ENCODE data around the gene CLNK.

CLNK gene

GRCh38 chr4:10715696-10716095 lies 31.1 kb upstream of the CLNK start:
- no peak for TF ChIP-seq ZNF274 (IDR thresholded peaks at IDR 0.05; ENCODE audit: low read depth, low read length)

GRCh38 chr4:10715135-10715534 lies 30.6 kb upstream of the CLNK start:
- TF ChIP-seq ZNF274 (IDR thresholded peaks at IDR 0.05; ENCODE audit: low read depth, low read length): no peak
- no peak overlapping the region for H3K4me3 ChIP-seq (ENCODE audit: low read length)

More at GRCh38 chr4:10715696-10716095, 31.1 kb upstream of the CLNK start:
- H3K4me3 ChIP-seq (ENCODE audit: low read length): no peak overlapping the region

- H3K4me3 ChIP-seq (ENCODE audit: low read length): no peak overlapping the region
Measured at GRCh38 chr4:10713591-10713990, 29.0 kb upstream of the CLNK start.

GRCh38 chr4:10706236-10706635 lies 21.7 kb upstream of the CLNK start:
- H3K4me3 ChIP-seq (ENCODE audit: low read length): no peak overlapping the region
- TF ChIP-seq ZNF274 (IDR thresholded peaks at IDR 0.05; ENCODE audit: low read depth, low read length): no peak

More at GRCh38 chr4:10713591-10713990, 29.0 kb upstream of the CLNK start:
- TF ChIP-seq ZNF274 (IDR thresholded peaks at IDR 0.05; ENCODE audit: low read depth, low read length): no peak

GRCh38 chr4:10704430-10704810 lies 19.9 kb upstream of the CLNK start:
- no peak overlapping the region for H3K4me3 ChIP-seq (ENCODE audit: low read length)
- no peak for TF ChIP-seq ZNF274 (IDR thresholded peaks at IDR 0.05; ENCODE audit: low read depth, low read length)

- TF ChIP-seq ZNF274 (IDR thresholded peaks at IDR 0.05; ENCODE audit: low read depth, low read length): no peak
- no peak overlapping the region for H3K4me3 ChIP-seq (ENCODE audit: low read length)
Measured at GRCh38 chr4:10703766-10704429, 19.3 kb upstream of the CLNK start.

GRCh38 chr4:10703156-10703555 lies 18.6 kb upstream of the CLNK start:
- H3K4me3 ChIP-seq (ENCODE audit: low read length): no peak overlapping the region
- no peak for TF ChIP-seq ZNF274 (IDR thresholded peaks at IDR 0.05; ENCODE audit: low read depth, low read length)

- TF ChIP-seq ZNF274 (IDR thresholded peaks at IDR 0.05; ENCODE audit: low read depth, low read length): no peak
- no peak overlapping the region for H3K4me3 ChIP-seq (ENCODE audit: low read length)
Measured at GRCh38 chr4:10701702-10702460, 17.3 kb upstream of the CLNK start.

GRCh38 chr4:10701161-10701560 lies 16.6 kb upstream of the CLNK start:
- no peak overlapping the region for H3K4me3 ChIP-seq (ENCODE audit: low read length)

GRCh38 chr4:10698172-10698571 lies 13.6 kb upstream of the CLNK start:
- no peak for TF ChIP-seq ZNF274 (IDR thresholded peaks at IDR 0.05; ENCODE audit: low read depth, low read length)

More at GRCh38 chr4:10701161-10701560, 16.6 kb upstream of the CLNK start:
- no peak for TF ChIP-seq ZNF274 (IDR thresholded peaks at IDR 0.05; ENCODE audit: low read depth, low read length)

GRCh38 chr4:10697086-10697485 lies 12.5 kb upstream of the CLNK start:
- no peak overlapping the region for H3K4me3 ChIP-seq (ENCODE audit: low read length)
- no peak for TF ChIP-seq ZNF274 (IDR thresholded peaks at IDR 0.05; ENCODE audit: low read depth, low read length)

More at GRCh38 chr4:10698172-10698571, 13.6 kb upstream of the CLNK start:
- no peak overlapping the region for H3K4me3 ChIP-seq (ENCODE audit: low read length)

- no peak overlapping the region for H3K4me3 ChIP-seq (ENCODE audit: low read length)
- TF ChIP-seq ZNF274 (IDR thresholded peaks at IDR 0.05; ENCODE audit: low read depth, low read length): no peak
Measured at GRCh38 chr4:10696253-10696652, 11.7 kb upstream of the CLNK start.

- TF ChIP-seq ZNF274 (IDR thresholded peaks at IDR 0.05; ENCODE audit: low read depth, low read length): no peak
- no peak overlapping the region for H3K4me3 ChIP-seq (ENCODE audit: low read length)
Measured at GRCh38 chr4:10694828-10695209, 10.3 kb upstream of the CLNK start.

GRCh38 chr4:10694151-10694827 lies 9.7 kb upstream of the CLNK start:
- no peak for TF ChIP-seq ZNF274 (IDR thresholded peaks at IDR 0.05; ENCODE audit: low read depth, low read length)
- H3K4me3 ChIP-seq (ENCODE audit: low read length): no peak overlapping the region

GRCh38 chr4:10691651-10692050 lies 7.1 kb upstream of the CLNK start:
- H3K4me3 ChIP-seq (ENCODE audit: low read length): no peak overlapping the region
- TF ChIP-seq ZNF274 (IDR thresholded peaks at IDR 0.05; ENCODE audit: low read depth, low read length): no peak
